Activated CD8-positive, alpha-beta memory T cell treated with anti-CD3 and anti-CD28 coated beads, Interleukin-2, amount 10 ng/mL, durations not matched to agents 7 days and 5 days (primary cell): ENCODE data around the gene DNAJC30. TPM values are rescaled to one million over a fixed set of nuclear protein-coding genes. Genes with fewer than 3 reads are reported as not detected.
"Not testable (repeated sequence)": the region's sequence is repeated elsewhere in the genome, so short reads cannot be mapped to it uniquely, and the experiment has no call there.

Experiments used
- ATAC-seq: fragments of 150-1000 bp; cut with Tn5 transposase; one replicate; pipeline ENCODE4 v1.10.0; 2021; ENCODE audit warnings: moderate library complexity
- CTCF ChIA-PET: fragments of 350-600 bp; sonication (Branson Sonifier 250); formaldehyde crosslinking; loops from one replicate; lab custom pipeline; 2021; ENCODE audit warnings: antibody characterized with exemption; lab: Charles Lee
- DNase-seq: peaks from one replicate; pipeline ENCODE4 v3.0.0-alpha.2; 2020
- H3K27ac Mint-ChIP-seq: one replicate; pipeline ENCODE4 v1.8.0; 2021; ENCODE audit warnings: mild to moderate bottlenecking, mixed read lengths
- H3K27me3 Mint-ChIP-seq: one replicate; pipeline ENCODE4 v1.8.0; 2021; ENCODE audit warnings: mixed read lengths
- H3K36me3 Mint-ChIP-seq: one replicate; pipeline ENCODE4 v1.8.0; 2021; ENCODE audit warnings: mild to moderate bottlenecking, mixed read lengths
- H3K4me1 Mint-ChIP-seq: one replicate; pipeline ENCODE4 v1.8.0; 2021; ENCODE audit warnings: mixed read lengths
- H3K4me3 Mint-ChIP-seq: one replicate; pipeline ENCODE4 v1.8.0; 2021; ENCODE audit warnings: mild to moderate bottlenecking, moderate library complexity, mixed read lengths
- H3K9me3 Mint-ChIP-seq: one replicate; pipeline ENCODE4 v1.8.0; 2022; ENCODE audit warnings: low read depth, mixed read lengths
- total RNA-seq, 2 experiments: library from RNA; stranded (reverse); gene quantifications; one replicate each; pipeline ENCODE4 v1.2.3, GENCODE V29; 2021

The DNAJC30 gene
- total RNA-seq, 2 experiments from 2014 or later: 7.0 to 9.0 TPM

DNA sequence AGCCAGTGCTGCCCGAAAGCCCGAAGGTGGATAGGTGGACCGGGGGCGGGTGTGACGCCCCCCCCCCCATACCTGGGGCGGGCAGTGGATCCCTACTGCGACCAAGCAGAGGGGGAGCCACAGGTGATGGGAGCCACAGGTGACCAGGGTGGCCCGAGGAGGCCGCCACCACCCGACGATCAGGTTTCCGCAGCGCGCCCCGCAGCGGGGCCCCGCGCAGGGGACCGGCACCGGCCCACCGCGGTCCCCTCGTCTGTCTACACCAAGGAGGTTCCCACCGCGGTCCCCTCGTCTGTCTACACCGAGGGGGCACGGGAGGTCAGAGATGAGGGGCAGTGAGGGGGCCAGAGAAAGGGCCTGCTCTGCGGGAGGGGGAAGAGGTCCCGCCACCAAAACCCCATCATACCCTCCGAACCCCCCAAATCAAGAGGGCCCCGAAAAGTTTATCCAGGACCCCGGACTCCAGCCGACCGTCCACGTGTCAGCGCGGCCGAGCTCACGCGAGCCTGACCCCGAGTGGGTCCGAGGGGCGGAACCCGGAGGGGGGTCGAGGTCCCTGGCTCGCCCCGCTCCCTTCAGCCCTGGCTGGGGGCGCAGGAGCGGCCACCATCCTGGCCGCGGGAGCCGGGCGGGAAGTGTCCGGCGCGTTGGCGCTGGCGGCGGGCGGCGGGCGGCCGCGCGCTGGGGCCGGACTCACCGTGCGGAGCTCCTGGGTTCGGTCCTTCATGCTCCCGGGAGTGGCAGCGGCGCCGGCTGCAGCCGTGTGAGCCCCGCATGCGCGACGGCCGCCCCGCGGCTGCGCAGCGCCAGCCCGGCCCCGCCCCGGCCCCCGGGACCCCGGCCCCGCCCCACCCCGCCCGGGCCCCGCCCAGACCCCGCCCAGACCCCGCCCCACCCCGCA, 35.9 kb upstream of the DNAJC30 start, which contains the start of gene STX1A:
TSS of gene STX1A (minus strand) at position 765 of the 901 bp plus-strand sequence. CDS start at position 727, 38 bp downstream.
- H3K4me3 Mint-ChIP-seq: peak within 1 kb of the TSS; percentile 68

DNA sequence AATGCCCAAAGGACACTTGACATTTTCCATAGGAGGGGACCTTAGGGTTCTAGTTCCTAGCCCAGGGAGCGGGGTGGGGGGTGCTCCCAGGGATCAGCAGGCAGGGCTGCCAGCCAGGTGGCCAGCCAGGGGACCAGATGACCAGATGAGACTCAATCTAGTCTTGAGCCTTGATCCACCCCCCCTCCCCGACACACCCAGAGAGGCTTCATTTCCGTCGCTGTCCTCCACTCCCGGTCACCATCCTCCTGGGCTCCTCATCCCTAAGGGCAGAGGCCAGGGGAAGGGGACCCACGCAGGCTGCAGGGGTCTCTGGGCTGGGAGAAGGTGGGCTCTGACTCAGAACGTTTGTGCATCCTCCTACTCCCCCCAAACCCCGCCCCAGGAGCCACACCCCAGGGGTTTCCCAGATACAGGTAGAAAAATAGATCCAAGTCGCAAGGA, 35.2 kb upstream of the DNAJC30 start:
- Mint-ChIP-seq H3K9me3 (no peaks in the 10 kb centered on the region), H3K4me1 (peaks cover 33% of the 10 kb centered on the region), H3K36me3 (peaks cover 2% of the 10 kb centered on the region), H3K4me3 (peak overlapping the region; percentile 68), H3K27me3 (peaks cover 24% of the 10 kb centered on the region), H3K27ac (no peak overlapping the region)
- CTCF ChIA-PET: interaction anchor here (1.0 to 2.6 kb wide), 5 partner anchors 16 to 112 kb away, joined by 3 to 14 read pairs (median 3); no protein-coding TSS in a partner anchor
- ATAC-seq (peak; percentile 7), DNase-seq (peak; percentile 57)

More for the DNA sequence above, 35.9 kb upstream of the DNAJC30 start, which contains the start of gene STX1A:
- no peaks in the 10 kb centered on the region for H3K36me3 Mint-ChIP-seq
- H3K27ac Mint-ChIP-seq: no peak within 1 kb of the TSS
- CTCF ChIA-PET: interaction anchor here (0.9 to 2.1 kb wide), 6 partner anchors 13 to 112 kb away, joined by 3 to 9 read pairs (median 4); partner anchors contain the start of gene ABHD11
- H3K9me3 Mint-ChIP-seq: no peaks in the 10 kb centered on the region
- DNase-seq: peak; percentile 81
- peaks cover 24% of the 10 kb centered on the region for H3K27me3 Mint-ChIP-seq
- H3K4me1 Mint-ChIP-seq: peaks cover 33% of the 10 kb centered on the region
- peak; percentile 86 for ATAC-seq

DNA sequence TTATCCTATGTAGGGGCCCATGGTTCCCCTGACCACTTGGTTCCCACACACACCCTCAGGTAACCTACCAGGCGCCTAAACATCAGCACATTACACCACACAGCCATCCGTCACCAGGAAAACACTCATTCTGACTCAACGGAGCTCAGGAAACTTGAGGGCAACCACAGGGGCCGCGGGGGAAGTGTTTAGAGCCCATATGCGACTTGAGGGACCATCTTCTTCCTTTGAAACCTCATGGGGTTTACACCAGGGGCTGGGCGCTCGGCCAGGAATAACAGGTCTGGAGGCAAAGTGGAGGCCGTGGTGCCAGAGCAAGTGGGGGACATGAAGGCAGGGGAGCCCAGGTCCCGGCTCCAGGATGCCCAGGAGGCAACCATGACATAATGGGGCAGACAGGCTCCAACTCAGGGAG, 34.7 kb upstream of the DNAJC30 start:
- Mint-ChIP-seq H3K27me3 (peaks cover 24% of the 10 kb centered on the region), H3K27ac (peak overlapping the region; percentile 66), H3K36me3 (peaks cover 2% of the 10 kb centered on the region), H3K4me3 (peak overlapping the region; percentile 68), H3K4me1 (peaks cover 34% of the 10 kb centered on the region), H3K9me3 (no peaks in the 10 kb centered on the region)
- DNase-seq (peak; percentile 91), ATAC-seq (peak; percentile 70)
- CTCF ChIA-PET: interaction anchor here (0.6 to 2.6 kb wide), 7 partner anchors 17 to 111 kb away, joined by 3 to 14 read pairs (median 3); partner anchors contain the start of gene VPS37D

DNA sequence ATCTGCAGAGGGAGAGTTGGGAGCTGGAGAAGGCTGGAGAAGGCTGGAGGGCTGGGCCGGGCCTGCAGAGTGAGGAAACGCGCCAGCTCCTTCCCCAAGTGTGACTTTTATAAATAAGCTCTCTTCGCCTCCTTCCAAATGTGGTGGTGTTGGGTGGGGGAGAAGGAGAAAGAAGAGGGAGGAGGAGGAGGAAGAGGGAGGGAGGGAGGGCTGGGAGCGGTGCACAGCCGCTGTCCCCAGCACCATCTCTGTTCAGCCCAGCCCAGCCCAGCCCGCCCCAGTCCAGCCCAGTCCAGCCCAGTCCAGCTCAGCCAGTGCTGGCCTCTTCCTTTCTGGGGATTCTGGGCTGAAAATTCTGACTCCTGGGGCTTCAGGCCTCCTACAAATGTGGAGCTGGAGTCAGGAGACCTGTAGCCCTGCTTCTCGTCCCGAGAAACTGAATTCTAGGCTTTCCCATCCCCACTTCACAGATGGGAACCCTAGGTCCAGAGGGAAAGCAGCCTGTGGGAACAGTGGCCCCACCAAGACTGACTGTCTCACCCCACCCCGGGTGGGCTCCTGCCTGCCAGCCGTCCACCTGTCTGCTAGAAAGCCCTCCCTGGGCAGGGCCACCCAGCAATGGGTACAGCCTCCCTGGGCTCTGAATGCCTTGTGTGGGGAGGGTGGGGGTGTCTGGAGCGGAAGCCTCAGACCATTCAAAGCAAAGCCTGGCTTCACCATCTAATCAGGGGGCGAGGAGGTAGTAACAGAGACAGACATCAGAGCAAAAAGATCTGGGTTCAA, 34.0 kb upstream of the DNAJC30 start:
- peaks cover 38% of the 10 kb centered on the region for H3K4me1 Mint-ChIP-seq
- H3K27ac Mint-ChIP-seq: peak overlapping the region; percentile 66
- H3K9me3 Mint-ChIP-seq: no peaks in the 10 kb centered on the region
- ATAC-seq: no peak
- CTCF ChIA-PET: interaction anchor here (0.6 to 2.6 kb wide), 11 partner anchors 8 to 110 kb away, joined by 3 to 14 read pairs (median 3); partner anchors contain the start of gene VPS37D
- no peak for DNase-seq
- H3K36me3 Mint-ChIP-seq: peaks cover 2% of the 10 kb centered on the region
- H3K27me3 Mint-ChIP-seq: peaks cover 24% of the 10 kb centered on the region
- peak overlapping the region; percentile 68 for H3K4me3 Mint-ChIP-seq

DNA sequence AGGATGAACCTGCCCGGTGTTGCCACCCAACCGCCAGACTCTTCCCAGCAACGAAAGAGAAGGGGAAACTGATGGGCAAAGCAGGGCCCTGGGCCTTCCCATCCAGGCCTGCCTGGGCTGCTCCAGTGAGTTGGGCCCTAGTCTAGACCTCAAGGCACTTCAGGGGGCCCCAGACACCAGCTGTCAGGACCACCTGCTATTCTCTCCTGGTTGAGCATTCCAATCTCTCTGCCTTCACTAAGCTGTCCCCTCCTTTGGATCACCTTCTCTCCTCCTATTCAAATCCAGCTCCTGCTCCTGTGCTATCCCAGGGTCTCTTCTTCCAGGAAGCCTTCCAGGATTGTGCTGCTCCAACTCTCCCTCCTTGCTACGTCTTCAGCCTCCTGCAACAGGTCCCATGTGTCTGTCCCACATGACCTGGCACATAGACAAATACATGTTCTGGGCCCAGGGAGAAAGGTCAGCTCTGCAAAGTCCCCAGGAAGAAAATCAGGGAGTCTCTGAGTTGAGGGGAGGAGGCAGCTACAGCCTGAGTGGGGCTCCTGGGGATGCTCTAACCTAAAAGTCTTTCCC, 33.2 kb upstream of the DNAJC30 start:
- no peak for DNase-seq
- H3K9me3 Mint-ChIP-seq: no peaks in the 10 kb centered on the region
- CTCF ChIA-PET: interaction anchor here (0.6 to 2.6 kb wide), 6 partner anchors 9 to 110 kb away, joined by 3 to 14 read pairs (median 3); partner anchors contain the start of gene VPS37D
- peaks cover 2% of the 10 kb centered on the region for H3K36me3 Mint-ChIP-seq
- no peak for ATAC-seq
- no peak overlapping the region for H3K4me3 Mint-ChIP-seq
- H3K4me1 Mint-ChIP-seq: peaks cover 38% of the 10 kb centered on the region
- no peak overlapping the region for H3K27ac Mint-ChIP-seq
- peaks cover 19% of the 10 kb centered on the region for H3K27me3 Mint-ChIP-seq

DNA sequence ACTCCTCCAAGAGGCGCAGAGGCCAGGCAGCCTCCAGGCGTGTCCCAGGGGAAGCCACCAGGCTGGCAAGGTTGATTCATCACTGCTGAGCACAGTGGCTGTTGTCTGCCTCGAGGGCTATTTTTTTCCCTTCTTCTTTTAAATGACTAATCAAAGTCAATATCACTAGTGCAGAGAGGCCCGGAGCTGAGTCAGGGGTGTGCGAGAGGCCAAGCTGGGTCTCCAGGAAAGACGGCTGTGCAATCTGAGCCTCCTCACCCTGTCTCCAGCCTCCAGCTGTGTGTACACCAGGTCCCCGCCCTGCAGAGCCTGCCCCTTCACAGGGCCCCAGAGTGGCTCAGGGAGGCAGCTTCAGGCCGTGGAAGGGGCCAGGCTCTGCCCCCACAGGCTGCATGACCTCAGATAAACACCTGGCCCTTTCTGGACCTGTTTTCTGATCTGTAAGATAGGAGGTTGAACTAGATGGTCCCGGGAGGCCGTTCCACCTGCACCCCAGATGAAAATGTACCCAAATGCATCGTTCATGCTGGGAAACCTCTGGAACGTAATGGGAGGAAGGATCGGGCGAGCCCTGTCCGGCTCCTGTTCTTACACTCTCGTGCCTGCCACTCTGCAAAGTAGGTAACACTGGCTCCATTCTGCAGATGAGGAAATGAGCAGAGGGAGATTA, 32.5 kb upstream of the DNAJC30 start:
- CTCF ChIA-PET: interaction anchor here (0.6 to 2.6 kb wide), 5 partner anchors 8 to 109 kb away, joined by 3 to 14 read pairs (median 4); partner anchors contain the start of gene VPS37D
- Mint-ChIP-seq H3K4me1 (peaks cover 38% of the 10 kb centered on the region), H3K27me3 (peaks cover 14% of the 10 kb centered on the region), H3K9me3 (no peaks in the 10 kb centered on the region), H3K27ac (no peak overlapping the region), H3K36me3 (peaks cover 2% of the 10 kb centered on the region), H3K4me3 (no peak overlapping the region)
- no peak for ATAC-seq
- DNase-seq: no peak

DNA sequence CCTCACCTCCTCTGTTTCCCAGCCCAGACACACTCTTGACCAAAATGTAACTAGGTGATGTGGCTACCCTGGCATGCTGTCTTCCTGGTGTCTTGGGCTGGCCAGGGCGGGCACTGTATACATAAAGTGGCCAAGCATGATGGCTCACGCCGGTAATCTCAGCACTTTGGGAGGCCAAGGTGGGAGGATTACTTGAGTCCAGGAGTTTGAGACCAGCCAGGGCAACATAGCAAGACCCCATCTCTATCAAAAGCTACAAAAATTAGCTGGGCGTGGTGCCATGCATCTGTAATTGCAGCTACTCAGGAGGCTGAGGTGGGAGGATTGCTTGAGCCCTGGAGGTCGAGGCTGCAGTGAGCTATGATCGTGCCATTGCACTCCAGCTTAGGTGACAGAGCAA, 30.1 kb upstream of the DNAJC30 start:
- H3K4me1 Mint-ChIP-seq: peaks cover 29% of the 10 kb centered on the region
- H3K4me3 Mint-ChIP-seq, ATAC-seq, H3K27me3 Mint-ChIP-seq, H3K27ac Mint-ChIP-seq, H3K36me3 Mint-ChIP-seq, H3K9me3 Mint-ChIP-seq, DNase-seq: not testable (repeated sequence)
- CTCF ChIA-PET: interaction anchor here (0.9 to 1.6 kb wide), 2 partner anchors 12 to 37 kb away, joined by 3 to 5 read pairs; no protein-coding TSS in a partner anchor

DNA sequence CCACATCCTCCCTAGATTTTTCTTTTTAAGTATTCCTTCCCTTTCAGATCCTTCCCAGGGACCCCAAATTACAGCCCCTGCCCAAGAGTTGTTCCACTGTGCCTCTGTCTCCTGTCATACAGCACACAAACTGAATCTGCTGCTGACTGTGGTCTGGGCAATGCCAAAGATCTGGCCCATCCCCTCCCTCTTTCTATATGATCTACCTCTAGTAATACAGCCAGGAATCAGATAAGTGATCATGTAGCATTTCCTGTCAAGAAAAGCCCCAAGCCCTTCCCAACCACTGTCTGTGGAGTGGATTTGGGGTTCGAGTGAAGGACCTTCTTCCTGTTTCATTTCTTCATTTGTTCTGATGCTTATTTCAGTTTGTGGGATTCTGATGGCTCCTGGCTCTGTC, 29.5 kb upstream of the DNAJC30 start:
- ATAC-seq: no peak
- H3K4me1 Mint-ChIP-seq: peaks cover 23% of the 10 kb centered on the region

DNA sequence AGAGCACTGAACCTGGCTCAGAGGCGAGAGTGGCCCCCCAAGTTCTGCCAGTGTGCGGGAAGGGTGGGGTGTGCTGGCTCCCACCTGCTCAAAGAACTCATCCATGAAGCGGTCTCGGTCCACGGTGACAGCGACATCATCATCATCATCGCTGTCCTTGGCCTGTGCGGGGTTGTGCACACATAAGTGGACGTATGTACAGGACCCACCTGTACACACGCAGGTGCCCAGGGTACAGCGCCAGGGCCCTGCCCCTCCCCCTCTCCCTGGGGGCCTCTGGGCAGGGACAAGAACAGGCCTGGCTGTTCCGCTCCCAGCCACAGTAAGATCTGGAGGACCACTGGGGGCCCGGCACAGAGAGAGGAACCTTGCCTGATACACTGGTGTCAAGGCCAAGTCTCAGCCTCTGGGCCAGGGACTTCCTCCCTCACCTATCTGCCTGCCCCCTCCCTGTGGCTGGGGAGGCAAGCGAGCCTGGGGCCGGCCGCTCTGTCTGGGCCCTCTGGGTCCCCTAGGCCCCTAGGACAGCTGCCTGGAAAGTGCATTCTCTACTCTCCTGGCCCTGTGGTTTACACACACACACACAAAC, 25.8 kb upstream of the DNAJC30 start:
- H3K4me1 Mint-ChIP-seq: peaks cover 12% of the 10 kb centered on the region
- peaks cover 3% of the 10 kb centered on the region for H3K36me3 Mint-ChIP-seq
- ATAC-seq: no peak
- H3K9me3 Mint-ChIP-seq: no peaks in the 10 kb centered on the region
- H3K27ac Mint-ChIP-seq: no peak overlapping the region
- CTCF ChIA-PET: no interaction called here
- no peaks in the 10 kb centered on the region for H3K27me3 Mint-ChIP-seq
- DNase-seq: no peak
- H3K4me3 Mint-ChIP-seq: no peak overlapping the region

More for the DNA sequence above, 29.5 kb upstream of the DNAJC30 start:
- DNase-seq: no peak
- Mint-ChIP-seq H3K27me3 (peaks cover 8% of the 10 kb centered on the region), H3K9me3 (no peaks in the 10 kb centered on the region), H3K4me3 (no peak overlapping the region), H3K27ac (no peak overlapping the region), H3K36me3 (peaks cover 3% of the 10 kb centered on the region)
- CTCF ChIA-PET: interaction anchor here (1.6 kb wide), 1 partner anchor 13 kb away, joined by 5 read pairs; no protein-coding TSS in a partner anchor

DNA sequence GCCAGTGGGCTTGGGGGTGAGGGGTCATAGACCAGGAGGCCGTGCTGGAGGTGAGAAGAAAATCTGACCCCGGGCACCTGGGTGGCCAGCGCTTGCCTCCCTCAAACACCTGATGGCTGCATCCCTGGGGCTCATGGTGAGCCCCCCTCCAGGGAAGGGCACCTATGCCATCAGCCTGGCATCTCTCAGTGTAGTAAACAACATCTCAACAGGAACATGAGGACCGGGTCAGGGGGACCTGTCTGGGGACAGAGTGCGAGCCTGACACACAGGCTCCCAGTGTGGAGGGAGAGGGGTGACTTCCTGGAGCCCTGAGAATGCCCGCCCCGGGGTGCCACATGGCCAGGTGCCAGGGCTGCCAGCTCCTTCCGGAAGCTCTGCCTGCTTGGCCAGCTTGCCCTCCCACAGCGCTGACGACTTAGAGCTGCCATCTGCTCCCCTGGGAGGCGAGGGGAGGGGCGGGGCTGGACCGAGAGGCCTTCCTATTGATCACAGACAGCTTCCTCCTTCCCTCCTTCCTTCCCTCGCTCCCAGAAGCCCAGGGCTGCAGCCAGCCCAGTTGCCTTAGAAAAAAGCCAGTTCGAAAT, 23.9 kb upstream of the DNAJC30 start:
- CTCF ChIA-PET: interaction anchor here (0.6 to 2.4 kb wide), 3 partner anchors 10 to 78 kb away, joined by 3 to 10 read pairs (median 4); no protein-coding TSS in a partner anchor
- DNase-seq: no peak
- H3K9me3 Mint-ChIP-seq: no peaks in the 10 kb centered on the region
- ATAC-seq: no peak
- no peaks in the 10 kb centered on the region for H3K27me3 Mint-ChIP-seq
- no peak overlapping the region for H3K27ac Mint-ChIP-seq
- H3K4me1 Mint-ChIP-seq: peaks cover 8% of the 10 kb centered on the region
- H3K4me3 Mint-ChIP-seq: no peak overlapping the region
- peaks cover 1% of the 10 kb centered on the region for H3K36me3 Mint-ChIP-seq
